Neural crest cell (in vitro differentiated cells): ENCODE results near the gene FBXW8. TPM values are rescaled to one million over a fixed set of nuclear protein-coding genes. Genes with fewer than 3 reads are reported as not detected.
A peak's percentile ranks its signal among the peaks of the same experiment; 100 is the strongest.
"Not testable (repeated sequence)": the region's sequence is repeated elsewhere in the genome, so short reads cannot be mapped to it uniquely, and the experiment has no call there.

ENCODE experiments used
- DNase-seq: peaks from one replicate; pipeline ENCODE4 v3.0.0; 2021; ENCODE audit warnings: low read depth, mixed read lengths, low spot score
- H3K27ac Mint-ChIP-seq: one replicate; pipeline ENCODE4 v1.8.0; 2021; ENCODE audit warnings: mild to moderate bottlenecking, mixed read lengths; ENCODE audit not compliant: unreplicated experiment
- H3K27me3 Mint-ChIP-seq: 2 replicates; pipeline ENCODE4 v1.8.0; 2021; ENCODE audit warnings: low read depth, mild to moderate bottlenecking, mixed read lengths
- H3K36me3 Mint-ChIP-seq: 2 replicates; pipeline ENCODE4 v1.8.0; 2021; ENCODE audit warnings: low read depth, mild to moderate bottlenecking, mixed read lengths
- H3K4me1 Mint-ChIP-seq: 2 replicates; pipeline ENCODE4 v1.8.0; 2021; ENCODE audit warnings: mixed read lengths
- H3K4me3 Mint-ChIP-seq: one replicate; pipeline ENCODE4 v1.8.0; 2021; ENCODE audit warnings: mild to moderate bottlenecking, mixed read lengths
- H3K9me3 Mint-ChIP-seq: 2 replicates; pipeline ENCODE4 v1.8.0; 2021; ENCODE audit warnings: mixed read lengths
- total RNA-seq: library from RNA; stranded (reverse); gene quantifications from 2 replicates; pipeline ENCODE4 v1.2.1, GENCODE V29; 2021
- TF ChIP-seq, protein P1 (sequence below): fragments of 200-600 bp; sonication (generic); conservative IDR thresholded peaks from 2 replicates; pipeline ENCODE4 v1.5.0; 2021; ENCODE audit warnings: antibody characterized with exemption, mild to moderate bottlenecking

FBXW8 gene
- total RNA-seq, 1 donor from 2014 or later, result 34.8 TPM

- Mint-ChIP-seq H3K9me3 (no peaks in the 10 kb centered on the region), H3K4me3 (no peak overlapping the region), H3K27me3 (no peaks in the 10 kb centered on the region), H3K4me1 (peaks cover 21% of the 10 kb centered on the region), H3K27ac (peak overlapping the region; percentile 75), H3K36me3 (no peaks in the 10 kb centered on the region)
- TF ChIP-seq, protein P1, sequence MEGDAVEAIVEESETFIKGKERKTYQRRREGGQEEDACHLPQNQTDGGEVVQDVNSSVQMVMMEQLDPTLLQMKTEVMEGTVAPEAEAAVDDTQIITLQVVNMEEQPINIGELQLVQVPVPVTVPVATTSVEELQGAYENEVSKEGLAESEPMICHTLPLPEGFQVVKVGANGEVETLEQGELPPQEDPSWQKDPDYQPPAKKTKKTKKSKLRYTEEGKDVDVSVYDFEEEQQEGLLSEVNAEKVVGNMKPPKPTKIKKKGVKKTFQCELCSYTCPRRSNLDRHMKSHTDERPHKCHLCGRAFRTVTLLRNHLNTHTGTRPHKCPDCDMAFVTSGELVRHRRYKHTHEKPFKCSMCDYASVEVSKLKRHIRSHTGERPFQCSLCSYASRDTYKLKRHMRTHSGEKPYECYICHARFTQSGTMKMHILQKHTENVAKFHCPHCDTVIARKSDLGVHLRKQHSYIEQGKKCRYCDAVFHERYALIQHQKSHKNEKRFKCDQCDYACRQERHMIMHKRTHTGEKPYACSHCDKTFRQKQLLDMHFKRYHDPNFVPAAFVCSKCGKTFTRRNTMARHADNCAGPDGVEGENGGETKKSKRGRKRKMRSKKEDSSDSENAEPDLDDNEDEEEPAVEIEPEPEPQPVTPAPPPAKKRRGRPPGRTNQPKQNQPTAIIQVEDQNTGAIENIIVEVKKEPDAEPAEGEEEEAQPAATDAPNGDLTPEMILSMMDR, result no peak
- no peak for DNase-seq
These were observed 141.8 kb downstream of the FBXW8 start for GRCh38 chr12:117052386-117053049.

GRCh38 chr12:117053050-117053400 lies 142.3 kb downstream of the FBXW8 start:
- no peak overlapping the region for H3K4me3 Mint-ChIP-seq

DNA sequence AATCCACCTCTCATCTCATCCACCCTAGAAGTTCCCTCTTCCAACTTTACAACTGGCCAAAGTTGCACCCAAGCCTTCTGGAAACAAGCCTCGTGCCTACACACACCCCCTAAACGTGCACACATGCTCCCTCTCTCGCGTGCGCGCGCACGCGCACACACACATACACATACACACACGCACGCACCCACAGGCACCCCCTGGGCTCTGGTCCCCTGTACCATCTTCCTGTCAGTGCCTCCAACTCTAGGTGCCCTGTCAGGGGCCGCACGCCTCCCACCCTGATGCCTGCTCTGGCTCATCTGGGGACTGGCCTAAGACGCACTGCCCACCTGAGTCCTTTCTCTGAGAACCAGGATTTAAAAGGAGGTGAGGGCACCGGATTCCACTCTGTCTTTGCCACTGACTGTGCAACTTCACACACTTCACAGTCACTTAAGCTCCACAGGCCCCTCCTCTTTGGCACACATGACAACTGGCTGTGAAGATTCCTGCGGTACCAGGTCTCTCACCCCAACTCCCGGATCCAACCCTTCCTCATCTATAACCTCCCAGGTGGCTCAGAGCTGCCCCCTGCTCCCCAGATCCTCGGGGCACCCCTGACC lies 142.9 kb downstream of the FBXW8 start:
- Mint-ChIP-seq H3K4me3 (no peak overlapping the region), H3K4me1 (peaks cover 15% of the 10 kb centered on the region), H3K9me3 (no peaks in the 10 kb centered on the region), H3K27ac (peak overlapping the region; percentile 75), H3K36me3 (no peaks in the 10 kb centered on the region), H3K27me3 (no peaks in the 10 kb centered on the region)
- TF ChIP-seq, protein P1, result no peak
- no peak for DNase-seq

More at GRCh38 chr12:117053050-117053400, 142.3 kb downstream of the FBXW8 start:
- Mint-ChIP-seq H3K27ac (peak overlapping the region; percentile 75), H3K27me3 (no peaks in the 10 kb centered on the region), H3K4me1 (peaks cover 20% of the 10 kb centered on the region), H3K36me3 (no peaks in the 10 kb centered on the region), H3K9me3 (no peaks in the 10 kb centered on the region)
- TF ChIP-seq, protein P1, result no peak
- DNase-seq, result no peak

GRCh38 chr12:117054279-117054678 lies 143.5 kb downstream of the FBXW8 start:
- H3K27me3 Mint-ChIP-seq, result no peaks in the 10 kb centered on the region

GRCh38 chr12:117057626-117058025 lies 146.9 kb downstream of the FBXW8 start:
- not testable (repeated sequence) for H3K9me3 Mint-ChIP-seq, H3K27me3 Mint-ChIP-seq, DNase-seq, H3K27ac Mint-ChIP-seq, H3K36me3 Mint-ChIP-seq, H3K4me3 Mint-ChIP-seq
- peaks cover 27% of the 10 kb centered on the region for H3K4me1 Mint-ChIP-seq

More at GRCh38 chr12:117054279-117054678, 143.5 kb downstream of the FBXW8 start:
- peaks cover 15% of the 10 kb centered on the region for H3K4me1 Mint-ChIP-seq
- H3K36me3 Mint-ChIP-seq, result no peaks in the 10 kb centered on the region
- peak overlapping the region; percentile 50 for H3K27ac Mint-ChIP-seq
- no peaks in the 10 kb centered on the region for H3K9me3 Mint-ChIP-seq
- H3K4me3 Mint-ChIP-seq, result no peak overlapping the region
- TF ChIP-seq, protein P1, result no peak
- DNase-seq, result no peak

DNA sequence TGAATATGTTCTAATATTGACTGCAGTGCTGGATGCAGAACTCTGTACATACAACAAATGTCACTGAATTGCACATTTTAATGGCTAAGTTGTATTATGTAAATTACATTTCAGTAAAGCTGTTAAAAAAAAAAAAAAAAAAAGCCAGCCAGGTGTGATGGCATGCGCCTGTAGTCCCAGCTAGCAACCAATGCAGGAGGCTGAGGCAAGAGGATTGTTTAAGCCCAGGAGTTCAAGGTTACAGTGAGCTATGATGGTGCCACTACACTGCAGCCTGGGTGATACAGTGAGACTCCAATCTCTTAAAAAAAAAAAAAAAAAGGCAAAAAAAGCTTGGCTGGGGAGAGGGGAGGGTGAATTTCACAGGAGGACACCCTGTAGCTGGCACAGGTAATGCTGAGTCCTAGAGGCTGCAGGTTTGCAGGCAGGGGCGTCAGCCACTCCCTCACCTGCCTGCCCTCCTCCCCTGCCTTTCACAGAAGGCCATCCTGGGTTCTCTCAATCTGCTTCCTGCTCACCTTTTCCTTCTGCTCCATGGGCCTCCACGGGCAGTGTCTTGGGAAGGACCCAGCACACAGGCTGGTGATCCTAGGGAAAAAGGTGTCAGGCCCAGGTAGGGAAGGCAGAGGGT lies 147.8 kb downstream of the FBXW8 start:
- no peaks in the 10 kb centered on the region for H3K9me3 Mint-ChIP-seq
- TF ChIP-seq, protein P1, result no peak
- no peak overlapping the region for H3K27ac Mint-ChIP-seq
- no peak overlapping the region for H3K4me3 Mint-ChIP-seq
- peaks cover 22% of the 10 kb centered on the region for H3K4me1 Mint-ChIP-seq
- H3K27me3 Mint-ChIP-seq, result peaks cover 2% of the 10 kb centered on the region
- no peak for DNase-seq
- no peaks in the 10 kb centered on the region for H3K36me3 Mint-ChIP-seq
